Uterus (tissue), 4 donors: ENCODE results near the gene GALNT15. TPM values are rescaled to one million over a fixed set of nuclear protein-coding genes. Genes with fewer than 3 reads are reported as not detected.
A peak's percentile ranks its signal among the peaks of the same experiment; 100 is the strongest.

Experiments used
- DNase-seq, 2 donors: peaks; one replicate each; pipeline ENCODE4 v3.0.0-alpha.2; 2019 to 2020
- H3K27ac ChIP-seq, 2 donors: fragments of 200-600 bp; sonication (generic); 1 replicate in 1 of 2; 2 replicates in 1 of 2; pipeline ENCODE4 v1.5.1; 2016 to 2018
- H3K27me3 ChIP-seq, 2 donors: fragments of 200-600 bp; sonication (generic); one replicate each; pipeline ENCODE4 v1.5.1; 2018 to 2019; ENCODE audit warnings: control low read depth in 1 of 2
- H3K36me3 ChIP-seq, 2 donors: fragments of 200-600 bp; sonication (generic); one replicate each; pipeline ENCODE4 v1.5.1; 2019; ENCODE audit warnings: control low read depth in 1 of 2
- H3K4me1 ChIP-seq, 2 donors: fragments of 200-600 bp; sonication (generic); one replicate each; pipeline ENCODE4 v1.5.1; 2018 to 2019; ENCODE audit warnings: control low read depth in 1 of 2
- H3K4me3 ChIP-seq, 2 donors: fragments of 200-600 bp; sonication (generic); 1 replicate in 1 of 2; 2 replicates in 1 of 2; pipeline ENCODE4 v1.5.1; 2018 to 2019; ENCODE audit warnings: mild to moderate bottlenecking in 1 of 2
- H3K9me3 ChIP-seq, 2 donors: fragments of 200-600 bp; sonication (generic); one replicate each; pipeline ENCODE4 v1.5.1; 2019; ENCODE audit warnings: control low read depth in 1 of 2
- POLR2A ChIP-seq, 2 donors: fragments of 450-650 bp; IDR thresholded peaks; one replicate each; pipeline ENCODE4 v1.6.1; 2016; ENCODE audit warnings: antibody characterized with exemption in 2 of 2, mild to moderate bottlenecking in 1 of 2, moderate library complexity in 1 of 2
- intact Hi-C: fragments of 100-400 bp; cut with DNase I; formaldehyde crosslinking; loops from one replicate; pipeline ENCODE4 v1.15.1; 2023; ENCODE audit warnings: low total_unique reads
- total RNA-seq, 4 donors: library from RNA; depleted of rRNA in 3 of 4; stranded (reverse); fragments of >200 nt in 3 of 4; gene quantifications; one replicate each; pipeline versions ENCODE4 v1.1.0 to v1.2.4, GENCODE V29; 2014 to 2023
- TF ChIP-seq, protein P1 (sequence below), 4 experiments: fragments of 200-600 bp in 2 of 4; fragments of 450-650 bp in 2 of 4; sonication (generic) in 2 of 4; IDR thresholded peaks; one replicate each; pipeline ENCODE4 v1.5.1; 2016 to 2019; ENCODE audit warnings: antibody characterized with exemption in 4 of 4, mild to moderate bottlenecking in 2 of 4, moderate library complexity in 1 of 4
- donor health status: DM: yes; HTN: yes; CAD: no.

GALNT15 gene
- total RNA-seq, 4 donors from 2014 or later: 6.6 to 85.2 (median 53.3) TPM

- Histone ChIP-seq H3K9me3 (no peaks in the 10 kb centered on the region), H3K36me3 (no peaks in the 10 kb centered on the region), H3K27ac (peak overlapping the region; percentile 77 to 78), H3K27me3 (no peaks in the 10 kb centered on the region), H3K4me3 (no peak overlapping the region), H3K4me1 (no peaks in the 10 kb centered on the region)
- TF ChIP-seq POLR2A (IDR thresholded peaks at IDR 0.05): no peak
- TF ChIP-seq, protein P1, sequence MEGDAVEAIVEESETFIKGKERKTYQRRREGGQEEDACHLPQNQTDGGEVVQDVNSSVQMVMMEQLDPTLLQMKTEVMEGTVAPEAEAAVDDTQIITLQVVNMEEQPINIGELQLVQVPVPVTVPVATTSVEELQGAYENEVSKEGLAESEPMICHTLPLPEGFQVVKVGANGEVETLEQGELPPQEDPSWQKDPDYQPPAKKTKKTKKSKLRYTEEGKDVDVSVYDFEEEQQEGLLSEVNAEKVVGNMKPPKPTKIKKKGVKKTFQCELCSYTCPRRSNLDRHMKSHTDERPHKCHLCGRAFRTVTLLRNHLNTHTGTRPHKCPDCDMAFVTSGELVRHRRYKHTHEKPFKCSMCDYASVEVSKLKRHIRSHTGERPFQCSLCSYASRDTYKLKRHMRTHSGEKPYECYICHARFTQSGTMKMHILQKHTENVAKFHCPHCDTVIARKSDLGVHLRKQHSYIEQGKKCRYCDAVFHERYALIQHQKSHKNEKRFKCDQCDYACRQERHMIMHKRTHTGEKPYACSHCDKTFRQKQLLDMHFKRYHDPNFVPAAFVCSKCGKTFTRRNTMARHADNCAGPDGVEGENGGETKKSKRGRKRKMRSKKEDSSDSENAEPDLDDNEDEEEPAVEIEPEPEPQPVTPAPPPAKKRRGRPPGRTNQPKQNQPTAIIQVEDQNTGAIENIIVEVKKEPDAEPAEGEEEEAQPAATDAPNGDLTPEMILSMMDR (IDR thresholded peaks at IDR 0.05): no peak
- intact Hi-C loops: no loop called here
- peak in 1 of 2 donors; percentile 59 for DNase-seq
Observed at GRCh38 chr3:16140116-16140893, 34.2 kb upstream of the GALNT15 start.

- intact Hi-C loops: no loop called here
- Histone ChIP-seq H3K27me3 (no peaks in the 10 kb centered on the region), H3K4me1 (no peaks in the 10 kb centered on the region), H3K36me3 (no peaks in the 10 kb centered on the region), H3K4me3 (no peak overlapping the region), H3K9me3 (no peaks in the 10 kb centered on the region), H3K27ac (peak overlapping the region; percentile 77 to 78)
- TF ChIP-seq, protein P1 (IDR thresholded peaks at IDR 0.05): no peak
- TF ChIP-seq POLR2A (IDR thresholded peaks at IDR 0.05): no peak
- no peak for DNase-seq
Observed at GRCh38 chr3:16140894-16141285, 33.6 kb upstream of the GALNT15 start.

DNA sequence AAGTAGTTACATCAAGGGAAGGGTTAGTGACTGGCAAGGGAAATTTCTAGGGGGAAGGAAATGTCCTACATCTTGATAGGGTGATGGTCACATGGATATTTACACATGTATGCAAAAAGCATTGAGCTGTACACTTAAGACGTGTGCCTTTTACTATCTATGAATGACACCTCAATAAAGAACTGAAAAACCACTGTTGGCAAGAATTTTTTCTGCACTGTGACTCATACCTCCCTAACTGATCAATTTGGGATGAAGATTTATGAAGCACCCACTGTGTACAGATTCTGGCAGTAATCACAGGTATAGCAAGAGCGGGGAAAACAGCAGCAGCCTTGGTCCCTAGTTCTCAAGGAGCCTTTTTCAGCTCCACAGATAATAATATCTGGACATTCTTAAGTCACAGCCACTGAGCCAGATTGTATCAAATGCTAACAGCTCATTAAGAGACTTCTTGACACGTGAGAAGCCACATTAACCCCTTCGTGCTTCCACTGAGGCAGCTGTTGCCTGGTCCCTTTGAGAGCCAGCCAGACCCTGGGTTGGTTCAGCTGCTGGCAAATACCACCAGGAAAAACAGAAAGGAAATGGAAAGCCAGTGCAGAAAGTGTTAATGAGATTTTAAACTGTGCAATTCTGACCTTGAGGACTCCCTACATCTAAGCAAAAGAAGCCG, 32.0 kb upstream of the GALNT15 start:
- H3K27ac ChIP-seq: peak overlapping the region in 1 of 2 donors; percentile 78
- no peak overlapping the region for H3K4me3 ChIP-seq
- intact Hi-C loops: no loop called here
- DNase-seq: no peak
- no peaks in the 10 kb centered on the region for H3K9me3 ChIP-seq
- TF ChIP-seq, protein P1 (IDR thresholded peaks at IDR 0.05): no peak
- TF ChIP-seq POLR2A (IDR thresholded peaks at IDR 0.05): no peak
- H3K36me3 ChIP-seq: no peaks in the 10 kb centered on the region
- H3K4me1 ChIP-seq: no peaks in the 10 kb centered on the region
- no peaks in the 10 kb centered on the region for H3K27me3 ChIP-seq

DNA sequence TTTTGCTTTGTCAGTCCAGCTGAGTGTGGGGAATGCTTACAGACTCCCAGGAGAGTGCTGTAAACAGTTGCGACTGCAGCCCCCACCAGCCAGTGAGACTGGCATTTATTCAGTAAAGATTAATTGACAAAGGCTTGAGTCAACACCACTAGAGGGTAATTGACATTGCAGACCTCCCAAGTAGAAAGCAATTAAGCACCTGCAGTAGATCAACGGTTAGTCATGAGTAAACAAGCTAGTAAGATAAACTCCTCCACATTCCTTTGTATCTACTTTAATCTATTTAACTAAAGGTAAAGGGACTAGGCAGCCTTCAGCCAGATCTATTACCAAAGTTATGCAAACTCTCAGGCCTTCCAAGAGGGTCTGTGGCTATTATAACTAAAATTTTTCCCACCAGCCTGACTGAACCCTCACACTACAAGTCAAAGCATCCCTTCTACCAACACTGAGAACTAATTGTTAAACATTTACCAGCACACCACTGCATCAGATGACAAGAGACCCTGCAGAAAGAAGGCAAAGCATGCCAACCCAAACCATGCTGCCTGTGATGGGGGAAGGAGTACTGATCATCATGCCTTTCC, 30.5 kb upstream of the GALNT15 start:
- H3K27ac ChIP-seq: no peak overlapping the region
- no peaks in the 10 kb centered on the region for H3K4me1 ChIP-seq
- H3K9me3 ChIP-seq: no peaks in the 10 kb centered on the region
- no peak for TF ChIP-seq POLR2A (IDR thresholded peaks at IDR 0.05)
- TF ChIP-seq, protein P1 (IDR thresholded peaks at IDR 0.05): no peak
- H3K36me3 ChIP-seq: no peaks in the 10 kb centered on the region
- H3K27me3 ChIP-seq: no peaks in the 10 kb centered on the region
- no peak for DNase-seq
- no peak overlapping the region for H3K4me3 ChIP-seq
- intact Hi-C loops: no loop called here

GRCh38 chr3:16145176-16145575, 29.3 kb upstream of the GALNT15 start:
- Histone ChIP-seq H3K4me1 (no peaks in the 10 kb centered on the region), H3K27me3 (no peaks in the 10 kb centered on the region), H3K4me3 (no peak overlapping the region), H3K27ac (peak overlapping the region in 1 of 2 donors; percentile 30), H3K36me3 (no peaks in the 10 kb centered on the region), H3K9me3 (no peaks in the 10 kb centered on the region)
- TF ChIP-seq, protein P1 (IDR thresholded peaks at IDR 0.05): no peak
- TF ChIP-seq POLR2A (IDR thresholded peaks at IDR 0.05): no peak
- DNase-seq: no peak
- intact Hi-C loops: no loop called here
